OCI-LY7 (cell line): ENCODE data around the gene ADSS1.

Source experiments
- EZH2phosphoT487 ChIP-seq: fragments of 200-600 bp; sonication (generic); IDR thresholded peaks from 2 replicates; pipeline ENCODE4 v1.6.1; 2018; ENCODE audit warnings: low read depth, borderline replicate concordance, mild to moderate bottlenecking, mixed run types, antibody characterized with exemption, low read length, moderate library complexity, mixed read lengths
- TF ChIP-seq, protein P1 (sequence below): fragments of 200-600 bp; sonication (generic); conservative IDR thresholded peaks from 2 replicates; pipeline ENCODE4 v1.5.1; 2014; ENCODE audit warnings: mild to moderate bottlenecking, antibody characterized with exemption, low read length, moderate library complexity, mixed read lengths

GRCh38 chr14:104750056-104750752 is 26.2 kb downstream of the ADSS1 start:
- TF ChIP-seq, protein P1, sequence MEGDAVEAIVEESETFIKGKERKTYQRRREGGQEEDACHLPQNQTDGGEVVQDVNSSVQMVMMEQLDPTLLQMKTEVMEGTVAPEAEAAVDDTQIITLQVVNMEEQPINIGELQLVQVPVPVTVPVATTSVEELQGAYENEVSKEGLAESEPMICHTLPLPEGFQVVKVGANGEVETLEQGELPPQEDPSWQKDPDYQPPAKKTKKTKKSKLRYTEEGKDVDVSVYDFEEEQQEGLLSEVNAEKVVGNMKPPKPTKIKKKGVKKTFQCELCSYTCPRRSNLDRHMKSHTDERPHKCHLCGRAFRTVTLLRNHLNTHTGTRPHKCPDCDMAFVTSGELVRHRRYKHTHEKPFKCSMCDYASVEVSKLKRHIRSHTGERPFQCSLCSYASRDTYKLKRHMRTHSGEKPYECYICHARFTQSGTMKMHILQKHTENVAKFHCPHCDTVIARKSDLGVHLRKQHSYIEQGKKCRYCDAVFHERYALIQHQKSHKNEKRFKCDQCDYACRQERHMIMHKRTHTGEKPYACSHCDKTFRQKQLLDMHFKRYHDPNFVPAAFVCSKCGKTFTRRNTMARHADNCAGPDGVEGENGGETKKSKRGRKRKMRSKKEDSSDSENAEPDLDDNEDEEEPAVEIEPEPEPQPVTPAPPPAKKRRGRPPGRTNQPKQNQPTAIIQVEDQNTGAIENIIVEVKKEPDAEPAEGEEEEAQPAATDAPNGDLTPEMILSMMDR = no peak
- TF ChIP-seq EZH2phosphoT487 = no peak
